Stomach (tissue), 19 donors: ENCODE measurements around the gene AMER1. TPM values are rescaled to one million over a fixed set of nuclear protein-coding genes. Genes with fewer than 3 reads are reported as not detected.
A peak's percentile ranks its signal among the peaks of the same experiment; 100 is the strongest.

ENCODE experiments used
- DNase-seq, 2 donors: peaks; one replicate each; pipeline versions ENCODE4 v3.0.0 to v3.0.0-alpha.2; 2013 to 2019
- H3K27ac ChIP-seq, 5 donors: fragments of 200-600 bp in 4 of 5; sonication (generic) in 4 of 5; one replicate each; pipeline ENCODE4 v1.5.1; 2013 to 2019; ENCODE audit warnings: mild to moderate bottlenecking in 1 of 5, moderate library complexity in 1 of 5
- H3K27me3 ChIP-seq, 3 donors: fragments of 200-600 bp; sonication (generic); one replicate each; pipeline ENCODE4 v1.5.1; 2017 to 2019; ENCODE audit warnings: mixed run types in 1 of 3
- H3K36me3 ChIP-seq, 4 donors: fragments of 200-600 bp; sonication (generic); 1 replicate in 3 of 4; 2 replicates in 1 of 4; pipeline ENCODE4 v1.5.1; 2016 to 2019
- H3K4me1 ChIP-seq, 4 donors: fragments of 200-600 bp; sonication (generic); one replicate each; pipeline ENCODE4 v1.5.1; 2016 to 2019
- H3K4me3 ChIP-seq, 4 donors: fragments of 200-600 bp; sonication (generic) in 3 of 4; one replicate each; pipeline ENCODE4 v1.5.1; 2016 to 2019; ENCODE audit warnings: mild to moderate bottlenecking in 1 of 4
- H3K9me3 ChIP-seq, 4 donors: fragments of 200-600 bp; sonication (generic); one replicate each; pipeline ENCODE4 v1.5.1; 2016 to 2019
- EP300 ChIP-seq: sonication (generic); formaldehyde crosslinking; IDR thresholded peaks from one replicate; pipeline ENCODE4 v1.6.1; 2017; ENCODE audit warnings: antibody characterized with exemption
- POLR2A ChIP-seq, 4 donors: fragments of 450-650 bp; IDR thresholded peaks; one replicate each; pipeline ENCODE4 v1.6.1; 2016; ENCODE audit warnings: antibody characterized with exemption in 4 of 4, control low read depth in 2 of 4, mild to moderate bottlenecking in 1 of 4, moderate library complexity in 1 of 4
- POLR2AphosphoS5 ChIP-seq, 3 donors: sonication (generic); formaldehyde crosslinking; IDR thresholded peaks; one replicate each; pipeline ENCODE4 v1.6.1; 2016; ENCODE audit warnings: antibody characterized with exemption in 3 of 3
- WGBS, 5 donors: extraction: QIAGEN DNeasy Blood & Tissue Kit in 3 of 5; methylation state at CpG; one replicate each; pipeline versions ENCODE4 v1.1.5 to v1.1.7; 2013 to 2018; 5-methylcytosine and 5-hydroxymethylcytosine counted together
- intact Hi-C: fragments of 100-400 bp; cut with DNase I; formaldehyde crosslinking; loops from one replicate; pipeline ENCODE4 v1.15.1; 2023; ENCODE audit warnings: low total_unique reads
- long read RNA-seq, 10 donors: transcript quantifications; one replicate each; lab custom pipeline, GENCODE V29; 2026
- polyA plus RNA-seq, 3 donors: library from polyadenylated mRNA; stranded (reverse); fragments of 200-250 nt; gene quantifications; one replicate each; pipeline ENCODE4 v1.2.3, GENCODE V29; 2013
- total RNA-seq, 5 donors: library from RNA; depleted of rRNA; stranded (reverse); fragments of >200 nt; gene quantifications; one replicate each; pipeline versions ENCODE4 v1.1.0 to v1.2.3, GENCODE V29; 2014 to 2016
- TF ChIP-seq, protein P1 (sequence below), 7 experiments: fragments of 450-650 bp in 4 of 7; fragments of 200-600 bp in 3 of 7; sonication (generic) in 3 of 7; IDR thresholded peaks; one replicate each; pipeline ENCODE4 v1.5.1; 2016 to 2019; ENCODE audit warnings: antibody characterized with exemption in 7 of 7, control low read depth in 2 of 7, mild to moderate bottlenecking in 1 of 7
- donor health status: healthy with polysubstance abuse.
- donor health status: Bipolar disorder and iron deficiency.
- donor health status: healthy.

The AMER1 gene
- total RNA-seq (1 to 10 TPM; 1.8 to 6.7 (median 6.2) TPM), polyA plus RNA-seq (1 to 10 TPM in 2 of 3 donors, under 1 TPM in 1; 0.90 to 1.1 (median 1.1) TPM)
- long read RNA-seq, donor 1, full-length matches to known transcripts: 1 of 1 reads
- long read RNA-seq, donor 1, partial matches to known transcripts: 0 of 1 reads
- long read RNA-seq, donor 1, other reads (novel, unspliced or antisense): 0 of 1 reads
- long read RNA-seq, donor 2, full-length matches to known transcripts: 3 of 3 reads
- long read RNA-seq, donor 2, partial matches to known transcripts: 0 of 3 reads
- long read RNA-seq, donor 2, other reads (novel, unspliced or antisense): 0 of 3 reads
- long read RNA-seq, donor 3, full-length matches to known transcripts: 1 of 1 reads
- long read RNA-seq, donor 3, partial matches to known transcripts: 0 of 1 reads
- long read RNA-seq, donor 3, other reads (novel, unspliced or antisense): 0 of 1 reads
- long read RNA-seq, donor 4: 0 reads
- long read RNA-seq, donor 5, full-length matches to known transcripts: 5 of 5 reads
- long read RNA-seq, donor 5, partial matches to known transcripts: 0 of 5 reads
- long read RNA-seq, donor 5, other reads (novel, unspliced or antisense): 0 of 5 reads
- long read RNA-seq, donor 6, full-length matches to known transcripts: 3 of 3 reads
- long read RNA-seq, donor 6, partial matches to known transcripts: 0 of 3 reads
- long read RNA-seq, donor 6, other reads (novel, unspliced or antisense): 0 of 3 reads
- long read RNA-seq, donor 7: 0 reads
- long read RNA-seq, donor 8, full-length matches to known transcripts: 3 of 3 reads
- long read RNA-seq, donor 8, partial matches to known transcripts: 0 of 3 reads
- long read RNA-seq, donor 8, other reads (novel, unspliced or antisense): 0 of 3 reads
- long read RNA-seq, donor 9: 0 reads
- long read RNA-seq, donor 10: 0 reads

DNA sequence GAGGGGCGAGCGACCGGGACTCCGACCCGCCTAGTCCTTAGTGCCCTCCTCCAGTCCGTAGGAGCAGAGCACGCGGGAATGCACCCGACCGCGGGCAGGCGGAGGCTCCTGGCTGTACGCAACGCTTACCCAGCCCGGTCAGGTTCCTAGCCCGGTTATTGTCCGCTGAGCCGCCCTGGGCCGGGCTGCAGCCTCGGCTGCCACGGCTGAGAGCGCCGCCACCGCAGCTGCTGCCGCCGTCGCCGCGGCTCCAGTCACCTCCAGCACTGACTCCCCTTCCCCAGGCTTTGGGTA, at the start of gene AMER1:
TSS of gene AMER1 (minus strand) at position 268 of the 294 bp plus-strand sequence. CDS start 12,422 bp downstream, outside the sequence.
- Histone ChIP-seq H3K4me1 (peaks cover 5 to 41% (median 30%) of the 10 kb centered on the region in 4 donors), H3K27ac (peak within 1 kb of the TSS; percentile 88 to 95 (median 90)), H3K9me3 (no peaks in the 10 kb centered on the region), H3K27me3 (peaks cover 0 to 4% (median 0%) of the 10 kb centered on the region in 3 donors), H3K4me3 (peak within 1 kb of the TSS; percentile 58 to 68 (median 60)), H3K36me3 (no peaks in the 10 kb centered on the region)
- TF ChIP-seq POLR2A (IDR thresholded peaks at IDR 0.05): no peak
- no peak for TF ChIP-seq EP300
- TF ChIP-seq, protein P1, sequence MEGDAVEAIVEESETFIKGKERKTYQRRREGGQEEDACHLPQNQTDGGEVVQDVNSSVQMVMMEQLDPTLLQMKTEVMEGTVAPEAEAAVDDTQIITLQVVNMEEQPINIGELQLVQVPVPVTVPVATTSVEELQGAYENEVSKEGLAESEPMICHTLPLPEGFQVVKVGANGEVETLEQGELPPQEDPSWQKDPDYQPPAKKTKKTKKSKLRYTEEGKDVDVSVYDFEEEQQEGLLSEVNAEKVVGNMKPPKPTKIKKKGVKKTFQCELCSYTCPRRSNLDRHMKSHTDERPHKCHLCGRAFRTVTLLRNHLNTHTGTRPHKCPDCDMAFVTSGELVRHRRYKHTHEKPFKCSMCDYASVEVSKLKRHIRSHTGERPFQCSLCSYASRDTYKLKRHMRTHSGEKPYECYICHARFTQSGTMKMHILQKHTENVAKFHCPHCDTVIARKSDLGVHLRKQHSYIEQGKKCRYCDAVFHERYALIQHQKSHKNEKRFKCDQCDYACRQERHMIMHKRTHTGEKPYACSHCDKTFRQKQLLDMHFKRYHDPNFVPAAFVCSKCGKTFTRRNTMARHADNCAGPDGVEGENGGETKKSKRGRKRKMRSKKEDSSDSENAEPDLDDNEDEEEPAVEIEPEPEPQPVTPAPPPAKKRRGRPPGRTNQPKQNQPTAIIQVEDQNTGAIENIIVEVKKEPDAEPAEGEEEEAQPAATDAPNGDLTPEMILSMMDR (IDR thresholded peaks at IDR 0.05): no peak
- TF ChIP-seq POLR2AphosphoS5 (IDR thresholded peaks at IDR 0.05): no peak
- no peak for DNase-seq
- WGBS, 5 donors: 0 to 50% (median 15%) methylated on average over 3 to 26 of the region's 29 CpGs; no CpG with 5 or more reads in 1 of the 5 donors
- intact Hi-C loops: no loop called here

DNA sequence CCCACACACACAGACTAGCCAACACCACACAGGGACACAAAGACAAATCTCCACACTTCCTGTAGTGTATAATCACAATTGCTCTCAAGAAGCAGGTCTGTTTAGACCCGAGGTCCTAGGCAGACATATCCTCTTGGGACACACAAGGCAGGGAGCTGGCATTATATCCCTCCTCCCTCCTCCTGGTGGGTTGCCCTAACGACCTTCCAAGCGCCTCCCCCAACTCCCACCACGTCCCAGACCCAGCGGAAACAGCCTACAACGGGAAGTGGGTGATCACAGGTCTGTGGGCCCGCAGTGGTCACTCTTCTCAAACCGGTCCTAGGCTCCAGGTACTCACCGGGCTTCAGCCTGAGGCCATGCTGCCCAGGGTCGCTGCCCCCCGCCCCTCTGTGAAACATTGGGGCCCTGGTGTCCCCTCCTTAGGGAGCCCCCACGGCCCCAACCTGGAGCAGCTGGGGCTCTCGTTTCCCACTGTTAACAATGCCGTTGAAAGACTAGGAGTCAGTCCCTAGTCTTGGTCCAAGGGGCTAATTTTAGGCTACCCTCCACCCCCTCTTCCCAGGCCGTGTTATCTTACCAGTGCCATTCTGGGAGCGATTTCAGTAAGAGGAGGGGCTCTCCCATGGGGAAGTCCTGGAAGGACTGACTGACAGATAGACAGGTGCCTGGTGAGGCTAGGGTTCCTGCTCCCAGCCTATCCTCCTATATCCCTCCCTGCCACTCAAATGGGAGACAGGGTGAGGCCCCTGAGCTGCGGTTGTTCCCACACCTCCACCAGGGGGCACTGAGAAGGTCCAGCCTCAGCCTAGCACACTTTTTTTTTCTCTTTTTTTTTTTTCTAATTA, 24.8 kb upstream of the AMER1 start, which contains the start of gene ASB12:
TSS of gene ASB12 (minus strand) at position 485 of the 848 bp plus-strand sequence. CDS start 4,957 bp downstream, outside the sequence.
- no peaks in the 10 kb centered on the region for H3K27me3 ChIP-seq
- H3K36me3 ChIP-seq: no peaks in the 10 kb centered on the region
- no peak for TF ChIP-seq POLR2AphosphoS5 (IDR thresholded peaks at IDR 0.05)
- TF ChIP-seq, protein P1 (IDR thresholded peaks at IDR 0.05): no peak
- no peak for TF ChIP-seq EP300
- H3K4me3 ChIP-seq: no peak within 1 kb of the TSS
- no peak within 1 kb of the TSS for H3K27ac ChIP-seq
- no peaks in the 10 kb centered on the region for H3K9me3 ChIP-seq
- intact Hi-C loops: no loop called here
- no peak for DNase-seq
- WGBS, 5 donors: 60 to 85% (median 78%) methylated on average over 17 of the region's 17 CpGs
- no peaks in the 10 kb centered on the region for H3K4me1 ChIP-seq

- Histone ChIP-seq H3K9me3 (no peaks in the 10 kb centered on the region), H3K27ac (no peak overlapping the region), H3K4me3 (no peak overlapping the region), H3K4me1 (no peaks in the 10 kb centered on the region), H3K36me3 (no peaks in the 10 kb centered on the region), H3K27me3 (no peaks in the 10 kb centered on the region)
- peak in 1 of 2 donors; percentile 41 for DNase-seq
- intact Hi-C loops: no loop called here
- no peak for TF ChIP-seq POLR2AphosphoS5 (IDR thresholded peaks at IDR 0.05)
- TF ChIP-seq, protein P1 (IDR thresholded peaks at IDR 0.05): no peak
- TF ChIP-seq POLR2A (IDR thresholded peaks at IDR 0.05): no peak
- TF ChIP-seq EP300: no peak
- 15 to 32% (median 27%) methylated on average over 3 of the region's 3 CpGs for WGBS, 5 donors
Measured at GRCh38 chrX:64229154-64229553, 23.6 kb upstream of the AMER1 start.
